Measurements from ENCODE around the gene CLDN7.

Gene CLDN7

GRCh38 chr17:7233701-7234082 lies 28.6 kb downstream of the CLDN7 start:
- TF ChIP-seq ZFX (IDR thresholded peaks at IDR 0.05; ENCODE audit: borderline replicate concordance) = no peak
- TF ChIP-seq CTCF (IDR thresholded peaks at IDR 0.05) = no peak
- peak overlapping the region; percentile 98 for H3K27ac ChIP-seq

GRCh38 chr17:7232114-7232513 lies 30.2 kb downstream of the CLDN7 start:
- H3K27ac ChIP-seq = no peak overlapping the region
- TF ChIP-seq ZFX (IDR thresholded peaks at IDR 0.05; ENCODE audit: borderline replicate concordance) (no peak), CTCF (IDR thresholded peaks at IDR 0.05) (no peak)

GRCh38 chr17:7229504-7229903 lies 32.8 kb downstream of the CLDN7 start:
- TF ChIP-seq ZFX (IDR thresholded peaks at IDR 0.05; ENCODE audit: borderline replicate concordance) (no peak), CTCF (IDR thresholded peaks at IDR 0.05) (no peak)
- no peak overlapping the region for H3K27ac ChIP-seq

- no peak overlapping the region; the same call in 1 of the 2 replicates for H3K27ac ChIP-seq
- TF ChIP-seq CTCF (IDR thresholded peaks at IDR 0.05) = no peak
- TF ChIP-seq ZFX (IDR thresholded peaks at IDR 0.05; ENCODE audit: borderline replicate concordance) = no peak
These were observed 33.4 kb downstream of the CLDN7 start for GRCh38 chr17:7228920-7229319.

GRCh38 chr17:7226721-7227710 lies 35.3 kb downstream of the CLDN7 start:
- H3K27ac ChIP-seq = peak overlapping the region; percentile 98; the same call in 1 of the 2 replicates
- no peak for TF ChIP-seq CTCF (IDR thresholded peaks at IDR 0.05)
- no peak for TF ChIP-seq ZFX (IDR thresholded peaks at IDR 0.05; ENCODE audit: borderline replicate concordance)

GRCh38 chr17:7225711-7226331 lies 36.5 kb downstream of the CLDN7 start:
- peak overlapping the region; percentile 98 for H3K27ac ChIP-seq
- no peak for TF ChIP-seq CTCF (IDR thresholded peaks at IDR 0.05)
- TF ChIP-seq ZFX (IDR thresholded peaks at IDR 0.05; ENCODE audit: borderline replicate concordance) = no peak

GRCh38 chr17:7224661-7225111 lies 37.6 kb downstream of the CLDN7 start:
- TF ChIP-seq ZFX (IDR thresholded peaks at IDR 0.05; ENCODE audit: borderline replicate concordance) = no peak
- TF ChIP-seq CTCF (IDR thresholded peaks at IDR 0.05) = no peak
- peak overlapping the region; percentile 98 for H3K27ac ChIP-seq

All from 22Rv1 (cell line).